Mucosa of descending colon (tissue), 3 donors: Measurements from ENCODE around the gene FHDC1. TPM values are rescaled to one million over a fixed set of nuclear protein-coding genes. Genes with fewer than 3 reads are reported as not detected.
A peak's percentile ranks its signal among the peaks of the same experiment; 100 is the strongest.

Source experiments
- ATAC-seq: fragments of 200-7000 bp; cut with Tn5 transposase; one replicate; pipeline ENCODE4 v1.9.1; 2020; ENCODE audit warnings: mild to moderate bottlenecking, moderate library complexity
- DNase-seq, 3 donors: peaks; one replicate each; pipeline ENCODE4 v3.0.0-alpha.2; 2020
- H3K36me3 ChIP-seq: fragments of 200-600 bp; one replicate; pipeline ENCODE4 v1.8.0; 2021; ENCODE audit warnings: low read depth, mild to moderate bottlenecking
- H3K4me1 ChIP-seq: fragments of 200-600 bp; one replicate; pipeline ENCODE4 v1.8.0; 2021; ENCODE audit warnings: low read depth, mild to moderate bottlenecking
- H3K4me3 ChIP-seq: fragments of 200-600 bp; one replicate; pipeline ENCODE4 v1.8.0; 2021; ENCODE audit warnings: mild to moderate bottlenecking
- H3K9me3 ChIP-seq: fragments of 200-600 bp; one replicate; pipeline ENCODE4 v1.8.0; 2021; ENCODE audit warnings: mild to moderate bottlenecking
- CTCF ChIP-seq: fragments of 200-600 bp; IDR thresholded peaks from one replicate; pipeline ENCODE4 v1.8.0; 2022; ENCODE audit warnings: antibody characterized with exemption, mild to moderate bottlenecking
- intact Hi-C, 2 donors: fragments of 100-400 bp; cut with DNase I in 1 of 2; cut with micrococcal nuclease in 1 of 2; formaldehyde crosslinking; loops; one replicate each; pipeline versions ENCODE4 v1.11.0 to v1.11.1; 2022; cut with DNase I, micrococcal nuclease
- long read RNA-seq, 2 donors: library from polyadenylated mRNA; unstranded; transcript quantifications; one replicate each; pipeline ENCODE4 v2.0.0, GENCODE V29; 2019 to 2021
- total RNA-seq, 3 donors: library from RNA; stranded (reverse); fragmentation: NEBNext Ultra II Directional in 2 of 3; extraction: Animal tissue kit (Norgen Biotek cat#: 25700) in 2 of 3; gene quantifications; one replicate each; pipeline versions ENCODE4 v1.2.1 to v1.2.4, GENCODE V29; 2021 to 2023
- donor health status: DM: no; HTN: no; CAD: no; lungs with moderate emphysema.
- donor health status: DM: no; HTN: no; CAD: no.
- donor health status: DM: no; HTN: yes; CAD: no.

The FHDC1 gene, protein sequence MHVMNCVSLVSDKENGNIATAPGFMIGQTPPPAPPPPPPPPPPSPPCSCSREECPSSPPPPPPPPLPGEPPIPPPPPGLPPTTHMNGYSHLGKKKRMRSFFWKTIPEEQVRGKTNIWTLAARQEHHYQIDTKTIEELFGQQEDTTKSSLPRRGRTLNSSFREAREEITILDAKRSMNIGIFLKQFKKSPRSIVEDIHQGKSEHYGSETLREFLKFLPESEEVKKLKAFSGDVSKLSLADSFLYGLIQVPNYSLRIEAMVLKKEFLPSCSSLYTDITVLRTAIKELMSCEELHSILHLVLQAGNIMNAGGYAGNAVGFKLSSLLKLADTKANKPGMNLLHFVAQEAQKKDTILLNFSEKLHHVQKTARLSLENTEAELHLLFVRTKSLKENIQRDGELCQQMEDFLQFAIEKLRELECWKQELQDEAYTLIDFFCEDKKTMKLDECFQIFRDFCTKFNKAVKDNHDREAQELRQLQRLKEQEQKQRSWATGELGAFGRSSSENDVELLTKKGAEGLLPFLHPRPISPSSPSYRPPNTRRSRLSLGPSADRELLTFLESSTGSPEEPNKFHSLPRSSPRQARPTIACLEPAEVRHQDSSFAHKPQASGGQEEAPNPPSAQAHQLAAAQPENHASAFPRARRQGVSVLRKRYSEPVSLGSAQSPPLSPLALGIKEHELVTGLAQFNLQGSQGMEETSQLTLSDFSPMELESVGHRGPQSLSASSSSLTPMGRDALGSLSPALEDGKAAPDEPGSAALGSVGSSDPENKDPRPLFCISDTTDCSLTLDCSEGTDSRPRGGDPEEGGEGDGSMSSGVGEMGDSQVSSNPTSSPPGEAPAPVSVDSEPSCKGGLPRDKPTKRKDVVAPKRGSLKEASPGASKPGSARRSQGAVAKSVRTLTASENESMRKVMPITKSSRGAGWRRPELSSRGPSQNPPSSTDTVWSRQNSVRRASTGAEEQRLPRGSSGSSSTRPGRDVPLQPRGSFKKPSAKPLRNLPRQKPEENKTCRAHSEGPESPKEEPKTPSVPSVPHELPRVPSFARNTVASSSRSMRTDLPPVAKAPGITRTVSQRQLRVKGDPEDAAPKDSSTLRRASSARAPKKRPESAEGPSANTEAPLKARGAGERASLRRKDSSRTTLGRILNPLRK
- 10 to 100 TPM in 2 of 3 donors, 1 to 10 TPM in 1; 8.8 to 16.1 (median 14.1) TPM for total RNA-seq
- long read RNA-seq, donor 1, partial matches to known transcripts, result 0 of 1 reads
- long read RNA-seq, donor 1, other reads (novel, unspliced or antisense), result 1 of 1 reads
- long read RNA-seq, donor 2, partial matches to known transcripts, result 0 of 3 reads
- long read RNA-seq, donor 2, other reads (novel, unspliced or antisense), result 3 of 3 reads

- Histone ChIP-seq H3K9me3 (no peaks in the 10 kb centered on the region), H3K4me3 (peak within 1 kb of the TSS; percentile 48), H3K36me3 (no peaks in the 10 kb centered on the region), H3K4me1 (peaks cover 4% of the 10 kb centered on the region)
- intact Hi-C loops, result no loop called here
- ATAC-seq (peak; percentile 89), DNase-seq (peak; percentile 88 to 92 (median 88))
- no peak for TF ChIP-seq CTCF
These were observed at the start of gene FHDC1 for GRCh38 chr4:152935631-152936445. Gene FHDC1 (plus strand): TSS chr4:152936323. CDS start chr4:152943058, 6,735 bp downstream.

DNA sequence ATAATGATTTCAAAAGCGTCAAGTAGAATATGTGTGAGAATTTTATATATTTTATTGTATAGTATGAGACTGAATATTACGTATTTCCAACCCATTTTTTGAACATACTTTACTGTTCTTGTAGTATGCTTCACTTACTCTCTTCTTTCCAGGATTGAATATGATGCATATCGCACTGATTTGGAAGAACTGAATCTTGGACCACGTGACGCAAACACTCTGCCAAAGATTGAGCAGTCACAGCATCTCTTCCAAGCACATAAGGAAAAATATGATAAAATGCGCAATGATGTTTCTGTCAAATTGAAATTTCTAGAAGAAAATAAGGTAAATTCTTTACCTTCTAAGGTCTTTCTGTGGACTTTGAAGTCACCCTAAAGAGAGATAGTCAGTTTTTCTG, 48.1 kb upstream of the FHDC1 start:
- intact Hi-C loops, result no loop called here
- no peak for TF ChIP-seq CTCF
- ATAC-seq (no peak), DNase-seq (no peak)
- no peaks in the 10 kb centered on the region for H3K36me3 ChIP-seq
- peaks cover 17% of the 10 kb centered on the region for H3K4me1 ChIP-seq
- H3K9me3 ChIP-seq, result no peaks in the 10 kb centered on the region
- no peak overlapping the region for H3K4me3 ChIP-seq

GRCh38 chr4:152892974-152893373, 43.1 kb upstream of the FHDC1 start:
- DNase-seq (peak in 1 of 3 donors; percentile 51), ATAC-seq (peak; percentile 95)
- Histone ChIP-seq H3K9me3 (no peaks in the 10 kb centered on the region), H3K4me3 (no peak overlapping the region), H3K36me3 (no peaks in the 10 kb centered on the region), H3K4me1 (peaks cover 20% of the 10 kb centered on the region)
- TF ChIP-seq CTCF, result no peak
- intact Hi-C loops, result no loop called here

GRCh38 chr4:152894673-152895072, 41.5 kb upstream of the FHDC1 start:
- ATAC-seq (peak; percentile 62), DNase-seq (peak in 1 of 3 donors; percentile 32)
- H3K9me3 ChIP-seq, result no peaks in the 10 kb centered on the region
- H3K36me3 ChIP-seq, result no peaks in the 10 kb centered on the region
- TF ChIP-seq CTCF, result no peak
- H3K4me1 ChIP-seq, result peaks cover 20% of the 10 kb centered on the region
- H3K4me3 ChIP-seq, result no peak overlapping the region
- intact Hi-C loops, result no loop called here
